ENCODE results near the gene TMPRSS7. TPM values are rescaled to one million over a fixed set of nuclear protein-coding genes. Genes with fewer than 3 reads are reported as not detected.
A peak's percentile ranks its signal among the peaks of the same experiment; 100 is the strongest.

TMPRSS7 gene
- polyA plus RNA-seq, 1 donor (not counting 4 experiments of a cell fraction or from before 2014, with no cell fraction given): 0.18 TPM

DNA sequence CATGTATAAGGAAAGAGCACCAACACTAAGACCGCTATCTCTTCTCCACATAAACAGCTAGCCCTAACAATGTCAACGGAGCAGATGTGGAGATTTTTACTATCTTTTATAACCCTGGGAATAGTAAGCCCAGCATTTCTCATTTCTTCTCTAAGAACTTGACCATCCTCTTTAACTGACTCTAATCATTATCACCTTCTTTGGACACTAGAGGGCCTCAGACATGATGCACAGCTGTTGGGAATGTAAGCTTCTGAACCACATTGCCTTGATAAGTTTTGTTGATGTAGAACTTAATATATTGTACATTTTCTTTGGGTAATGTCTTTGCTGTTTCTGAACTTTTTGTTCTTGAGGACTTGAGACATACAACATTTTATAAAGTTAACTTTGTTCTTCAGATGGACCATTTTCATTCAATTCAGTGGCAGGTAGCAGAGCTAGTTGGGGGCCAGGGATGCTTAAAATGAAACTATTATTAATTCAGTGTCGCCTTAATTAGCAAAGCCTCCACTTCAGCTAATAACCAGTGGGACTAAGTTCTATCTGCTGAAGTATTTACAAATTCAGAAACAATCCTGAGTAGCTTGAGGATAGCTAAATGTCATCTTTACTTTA, 45.4 kb upstream of the TMPRSS7 start:
- H2AFZ ChIP-seq (ENCODE audit: control insufficient read depth, low read length): no peak overlapping the region
- DNase-seq (ENCODE audit: low read depth, low spot score) (no peak), FAIRE-seq (peak; percentile 93)
- TF ChIP-seq, protein P1, sequence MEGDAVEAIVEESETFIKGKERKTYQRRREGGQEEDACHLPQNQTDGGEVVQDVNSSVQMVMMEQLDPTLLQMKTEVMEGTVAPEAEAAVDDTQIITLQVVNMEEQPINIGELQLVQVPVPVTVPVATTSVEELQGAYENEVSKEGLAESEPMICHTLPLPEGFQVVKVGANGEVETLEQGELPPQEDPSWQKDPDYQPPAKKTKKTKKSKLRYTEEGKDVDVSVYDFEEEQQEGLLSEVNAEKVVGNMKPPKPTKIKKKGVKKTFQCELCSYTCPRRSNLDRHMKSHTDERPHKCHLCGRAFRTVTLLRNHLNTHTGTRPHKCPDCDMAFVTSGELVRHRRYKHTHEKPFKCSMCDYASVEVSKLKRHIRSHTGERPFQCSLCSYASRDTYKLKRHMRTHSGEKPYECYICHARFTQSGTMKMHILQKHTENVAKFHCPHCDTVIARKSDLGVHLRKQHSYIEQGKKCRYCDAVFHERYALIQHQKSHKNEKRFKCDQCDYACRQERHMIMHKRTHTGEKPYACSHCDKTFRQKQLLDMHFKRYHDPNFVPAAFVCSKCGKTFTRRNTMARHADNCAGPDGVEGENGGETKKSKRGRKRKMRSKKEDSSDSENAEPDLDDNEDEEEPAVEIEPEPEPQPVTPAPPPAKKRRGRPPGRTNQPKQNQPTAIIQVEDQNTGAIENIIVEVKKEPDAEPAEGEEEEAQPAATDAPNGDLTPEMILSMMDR (optimal IDR thresholded peaks at IDR 0.05 in 1 of 3, IDR thresholded peaks at IDR 0.05 in 1 of 3, conservative IDR thresholded peaks at IDR 0.05 in 1 of 3; ENCODE audit: extremely low read depth in 1 of 3, insufficient read depth in 2 of 3, low read length in 3 of 3): peak in 2 of 3 experiments; percentile 58 to 74
- TF ChIP-seq EZH2 (IDR thresholded peaks at IDR 0.05; ENCODE audit: low read length): no peak
- no peaks in the 10 kb centered on the region for H3K4me1 ChIP-seq (ENCODE audit: control insufficient read depth, extremely low read depth, insufficient read depth, low read length)
- no peak overlapping the region for H3K9ac ChIP-seq (ENCODE audit: control insufficient read depth, extremely low read depth, insufficient read depth, low read length)
- no peaks in the 10 kb centered on the region for H3K9me1 ChIP-seq (ENCODE audit: control insufficient read depth, extremely low read depth, insufficient read depth, low read length)
- dilution Hi-C loops (cut with MboI; ENCODE audit: extremely low pct_ligation_motif_present, low sequenced_read_pairs): no loop called here
- H3K4me2 ChIP-seq (ENCODE audit: control insufficient read depth, extremely low read depth, insufficient read depth, low read depth, low read length): no peak overlapping the region
- no peaks in the 10 kb centered on the region for H3K9me3 ChIP-seq (ENCODE audit: control insufficient read depth, low read depth, low read length)
- no peaks in the 10 kb centered on the region for H3K79me2 ChIP-seq (ENCODE audit: control insufficient read depth, insufficient read depth, low read length)
- no peak overlapping the region for H3K4me3 ChIP-seq (ENCODE audit: control insufficient read depth in 2 of 3, extremely low read depth in 1 of 3, insufficient read depth in 2 of 3, low read depth in 1 of 3, low read length in 3 of 3)
- H3K36me3 ChIP-seq (ENCODE audit: control insufficient read depth in 2 of 2, extremely low read depth in 1 of 2, insufficient read depth in 2 of 2, low read length in 2 of 2): peaks cover 0 to 9% of the 10 kb centered on the region in 2 experiments
- H3K27me3 ChIP-seq (ENCODE audit: control insufficient read depth, extremely low read depth, insufficient read depth, low read length): no peaks in the 10 kb centered on the region
- no peak overlapping the region for H3K27ac ChIP-seq (ENCODE audit: control insufficient read depth, insufficient read depth, low read length)
- H4K20me1 ChIP-seq (ENCODE audit: control insufficient read depth, extremely low read depth, insufficient read depth, low read length): no peaks in the 10 kb centered on the region

DNA sequence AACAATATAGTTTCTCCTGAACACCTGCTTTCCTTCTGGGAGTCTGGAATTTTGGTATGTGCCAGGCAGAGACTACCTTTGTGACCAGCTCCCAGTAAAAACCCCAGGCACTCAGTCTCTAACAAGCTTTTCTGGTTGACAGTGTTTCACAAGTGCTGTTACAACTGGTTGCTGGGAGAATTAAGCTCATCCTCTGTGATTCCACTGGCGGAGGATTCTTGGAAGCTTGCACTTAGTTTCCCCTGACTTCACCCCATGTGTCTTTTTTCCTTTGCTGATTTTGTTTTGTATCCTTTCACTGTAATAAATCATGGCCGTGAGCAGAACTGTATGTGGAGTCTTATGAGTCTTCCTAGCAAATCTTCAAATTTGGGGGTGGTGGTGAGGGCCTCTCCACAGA, 41.5 kb upstream of the TMPRSS7 start:
- Histone ChIP-seq H3K27me3 (ENCODE audit: control insufficient read depth, extremely low read depth, insufficient read depth, low read length) (no peaks in the 10 kb centered on the region), H3K27ac (ENCODE audit: control insufficient read depth, insufficient read depth, low read length) (no peak overlapping the region), H2AFZ (ENCODE audit: control insufficient read depth, low read length) (no peak overlapping the region), H3K9ac (ENCODE audit: control insufficient read depth, extremely low read depth, insufficient read depth, low read length) (no peak overlapping the region), H3K4me2 (ENCODE audit: control insufficient read depth, extremely low read depth, insufficient read depth, low read depth, low read length) (no peak overlapping the region), H3K36me3 (ENCODE audit: control insufficient read depth in 2 of 2, extremely low read depth in 1 of 2, insufficient read depth in 2 of 2, low read length in 2 of 2) (peaks cover 0 to 6% of the 10 kb centered on the region in 2 experiments), H3K4me1 (ENCODE audit: control insufficient read depth, extremely low read depth, insufficient read depth, low read length) (no peaks in the 10 kb centered on the region), H3K4me3 (ENCODE audit: control insufficient read depth in 2 of 3, extremely low read depth in 1 of 3, insufficient read depth in 2 of 3, low read depth in 1 of 3, low read length in 3 of 3) (no peak overlapping the region), H3K9me1 (ENCODE audit: control insufficient read depth, extremely low read depth, insufficient read depth, low read length) (no peaks in the 10 kb centered on the region), H4K20me1 (ENCODE audit: control insufficient read depth, extremely low read depth, insufficient read depth, low read length) (no peaks in the 10 kb centered on the region), H3K79me2 (ENCODE audit: control insufficient read depth, insufficient read depth, low read length) (no peaks in the 10 kb centered on the region), H3K9me3 (ENCODE audit: control insufficient read depth, low read depth, low read length) (no peaks in the 10 kb centered on the region)
- TF ChIP-seq, protein P1 (optimal IDR thresholded peaks at IDR 0.05 in 1 of 3, IDR thresholded peaks at IDR 0.05 in 1 of 3, conservative IDR thresholded peaks at IDR 0.05 in 1 of 3; ENCODE audit: extremely low read depth in 1 of 3, insufficient read depth in 2 of 3, low read length in 3 of 3): no peak
- TF ChIP-seq EZH2 (IDR thresholded peaks at IDR 0.05; ENCODE audit: low read length): no peak
- dilution Hi-C loops (cut with MboI; ENCODE audit: extremely low pct_ligation_motif_present, low sequenced_read_pairs): no loop called here
- no peak for DNase-seq (ENCODE audit: low read depth, low spot score)
- FAIRE-seq: no peak
